GM21526 (cell line): ENCODE measurements around the gene ELK4.

Experiments used
- ATAC-seq: cut with Tn5 transposase; IDR thresholded peaks from one replicate; pipeline ENCODE4 v1.9.1; 2021; ENCODE audit warnings: moderate library complexity; ENCODE audit not compliant: unreplicated experiment, low FRiP score

The ELK4 gene

GRCh38 chr1:205584732-205585131, 47.1 kb downstream of the ELK4 start:
- ATAC-seq: no peak

GRCh38 chr1:205583461-205584130, 48.2 kb downstream of the ELK4 start:
- no peak for ATAC-seq

- no peak for ATAC-seq
Measured at GRCh38 chr1:205582471-205583291, 49.1 kb downstream of the ELK4 start.

GRCh38 chr1:205582046-205582445, 49.8 kb downstream of the ELK4 start:
- no peak for ATAC-seq

- no peak for ATAC-seq
Measured at GRCh38 chr1:205581321-205581980, 50.4 kb downstream of the ELK4 start.

GRCh38 chr1:205580923-205581180, 51.0 kb downstream of the ELK4 start:
- no peak for ATAC-seq

- no peak for ATAC-seq
Measured at GRCh38 chr1:205580140-205580922, 51.5 kb downstream of the ELK4 start.

- no peak for ATAC-seq
Measured at GRCh38 chr1:205579711-205580110, 52.1 kb downstream of the ELK4 start.

- ATAC-seq: no peak
Measured at GRCh38 chr1:205578780-205579571, 52.8 kb downstream of the ELK4 start.

- no peak for ATAC-seq
Measured at GRCh38 chr1:205577874-205578658, 53.7 kb downstream of the ELK4 start.

GRCh38 chr1:205576805-205577761, 54.7 kb downstream of the ELK4 start:
- ATAC-seq: no peak

- ATAC-seq: no peak
Measured at GRCh38 chr1:205576011-205576410, 55.8 kb downstream of the ELK4 start.

- no peak for ATAC-seq
Measured at GRCh38 chr1:205575294-205575885, 56.4 kb downstream of the ELK4 start.

GRCh38 chr1:205572421-205572820, 59.4 kb downstream of the ELK4 start:
- ATAC-seq: no peak

- ATAC-seq: no peak
Measured at GRCh38 chr1:205571747-205572146, 60.1 kb downstream of the ELK4 start.

GRCh38 chr1:205570796-205571537, 60.8 kb downstream of the ELK4 start:
- no peak for ATAC-seq

- ATAC-seq: no peak
Measured at GRCh38 chr1:205570173-205570501, 61.7 kb downstream of the ELK4 start.
